Brain microvascular endothelial cell (primary cell): ENCODE results near the gene TKTL1.

ENCODE experiments used
- DNase-seq: peaks from one replicate; pipeline ENCODE4 v3.0.0-alpha.2; 2020
- H3K27ac ChIP-seq: fragments of 250-450 bp; sonication (Bioruptor Pico); 2 replicates; pipeline ENCODE4 v1.5.1; 2020; ENCODE audit warnings: mild to moderate bottlenecking, moderate library complexity
- H3K27me3 ChIP-seq: fragments of 250-450 bp; sonication (Bioruptor Pico); replicated peaks from 2 replicates; pipeline ENCODE4 v1.5.1; 2020; ENCODE audit warnings: mild to moderate bottlenecking
- H3K36me3 ChIP-seq: fragments of 250-450 bp; sonication (Bioruptor Pico); replicated peaks from 2 replicates; pipeline ENCODE4 v1.5.1; 2020; ENCODE audit warnings: mild to moderate bottlenecking
- H3K4me3 ChIP-seq: 2 replicates; pipeline ENCODE4 v1.5.1; 2011; ENCODE audit warnings: low read depth, mild to moderate bottlenecking, control low read depth, low read length, moderate library complexity
- CTCF ChIP-seq: IDR thresholded peaks from 2 replicates; pipeline ENCODE4 v1.5.1; 2011; ENCODE audit warnings: low read depth, mild to moderate bottlenecking, moderate library complexity, low read length, control low read depth, inconsistent platforms; ENCODE audit errors: missing control alignments
- in situ Hi-C: cut with HindIII; loops from 2 replicates; pipeline ENCODE4 v1.10.0; 2017; ENCODE audit warnings: low sequenced_read_pairs, low pct_ligation_motif_present

TKTL1 gene

GRCh38 chrX:154357205-154357604, 61.6 kb downstream of the TKTL1 start:
- peaks cover 95% of the 10 kb centered on the region for H3K36me3 ChIP-seq
- in situ Hi-C loops: no loop called here
- H3K27ac ChIP-seq: no peak overlapping the region
- no peak overlapping the region for H3K4me3 ChIP-seq
- no peak for TF ChIP-seq CTCF
- DNase-seq: no peak
- H3K27me3 ChIP-seq: no peaks in the 10 kb centered on the region

GRCh38 chrX:154358011-154358410, 62.4 kb downstream of the TKTL1 start:
- in situ Hi-C loops: no loop called here
- H3K36me3 ChIP-seq: peaks cover 95% of the 10 kb centered on the region
- DNase-seq: no peak
- H3K27me3 ChIP-seq: no peaks in the 10 kb centered on the region
- no peak overlapping the region for H3K27ac ChIP-seq
- TF ChIP-seq CTCF: no peak
- no peak overlapping the region for H3K4me3 ChIP-seq

GRCh38 chrX:154358829-154359228, 63.2 kb downstream of the TKTL1 start:
- in situ Hi-C loops: no loop called here
- DNase-seq: no peak
- H3K27me3 ChIP-seq: no peaks in the 10 kb centered on the region
- H3K36me3 ChIP-seq: peaks cover 91% of the 10 kb centered on the region
- H3K4me3 ChIP-seq: no peak overlapping the region
- H3K27ac ChIP-seq: no peak overlapping the region
- TF ChIP-seq CTCF: no peak

GRCh38 chrX:154359362-154360154, 64.0 kb downstream of the TKTL1 start:
- no peak overlapping the region for H3K27ac ChIP-seq
- no peak overlapping the region for H3K4me3 ChIP-seq
- in situ Hi-C loops: no loop called here
- no peaks in the 10 kb centered on the region for H3K27me3 ChIP-seq
- H3K36me3 ChIP-seq: peaks cover 84% of the 10 kb centered on the region
- no peak for TF ChIP-seq CTCF
- DNase-seq: no peak

GRCh38 chrX:154360155-154360713, 64.6 kb downstream of the TKTL1 start:
- no peaks in the 10 kb centered on the region for H3K27me3 ChIP-seq
- H3K4me3 ChIP-seq: no peak overlapping the region
- in situ Hi-C loops: no loop called here
- H3K27ac ChIP-seq: no peak overlapping the region
- DNase-seq: no peak
- TF ChIP-seq CTCF: no peak
- H3K36me3 ChIP-seq: peaks cover 82% of the 10 kb centered on the region
